DOHH2 (cell line): Measurements from ENCODE around the gene NPAS3.

Experiments
- H3F3A ChIP-seq: fragments of 200-600 bp; sonication (generic), shearing (Covaris generic); 2 replicates; pipeline ENCODE4 v1.6.0; 2016; ENCODE audit warnings: antibody characterized with exemption, mild to moderate bottlenecking; ENCODE audit not compliant: control insufficient read depth, insufficient read depth
- H3K27ac ChIP-seq: fragments of 200-600 bp; sonication (generic); 2 replicates; pipeline ENCODE4 v1.5.1; 2014; ENCODE audit warnings: low read depth, mild to moderate bottlenecking, low read length, moderate library complexity
- H3K27me3 ChIP-seq: fragments of 200-600 bp; sonication (generic); 2 replicates; pipeline ENCODE4 v1.6.1; 2014; ENCODE audit warnings: mild to moderate bottlenecking, low read length, mixed read lengths; ENCODE audit not compliant: control insufficient read depth
- H3K36me3 ChIP-seq: fragments of 200-600 bp; sonication (generic); 2 replicates; pipeline ENCODE4 v1.6.1; 2014; ENCODE audit warnings: mild to moderate bottlenecking, low read length, moderate library complexity, mixed read lengths; ENCODE audit not compliant: control insufficient read depth
- H3K4me1 ChIP-seq: fragments of 200-600 bp; sonication (generic); 2 replicates; pipeline ENCODE4 v1.6.1; 2014; ENCODE audit warnings: mild to moderate bottlenecking, low read length, mixed read lengths; ENCODE audit not compliant: control insufficient read depth
- H3K4me2 ChIP-seq: fragments of 200-600 bp; sonication (generic); 2 replicates; pipeline ENCODE4 v1.6.0; 2014; ENCODE audit warnings: mild to moderate bottlenecking, low read length, moderate library complexity
- H3K4me3 ChIP-seq: fragments of 200-600 bp; sonication (generic); 2 replicates; pipeline ENCODE4 v1.5.1; 2014; ENCODE audit warnings: mild to moderate bottlenecking, low read length, mixed read lengths
- H3K79me2 ChIP-seq: fragments of 200-600 bp; sonication (generic); 2 replicates; pipeline ENCODE4 v1.6.1; 2014; ENCODE audit warnings: mild to moderate bottlenecking, low read length, mixed read lengths; ENCODE audit not compliant: control insufficient read depth
- H3K9me2 ChIP-seq: fragments of 200-600 bp; sonication (generic); replicated peaks from 2 replicates; pipeline ENCODE4 v1.6.1; 2014; ENCODE audit warnings: mild to moderate bottlenecking, low read length, mixed read lengths; ENCODE audit not compliant: control insufficient read depth
- H3K9me3 ChIP-seq: fragments of 200-600 bp; sonication (generic); 2 replicates; pipeline ENCODE4 v1.6.1; 2014; ENCODE audit warnings: antibody characterized with exemption, low read length, mixed read lengths; ENCODE audit not compliant: control insufficient read depth, insufficient read depth
- H4K20me1 ChIP-seq: fragments of 200-600 bp; sonication (generic); 2 replicates; pipeline ENCODE4 v1.6.0; 2014; ENCODE audit warnings: low read depth, mild to moderate bottlenecking, antibody characterized with exemption, low read length, moderate library complexity; ENCODE audit not compliant: control insufficient read depth, insufficient read depth
- CTCF ChIP-seq: fragments of 200-600 bp; sonication (generic); IDR thresholded peaks from one replicate; pipeline ENCODE4 v1.5.1; 2014; ENCODE audit warnings: antibody characterized with exemption, mild to moderate bottlenecking, low read depth, low read length; ENCODE audit not compliant: poor library complexity, severe bottlenecking
- EZH2phosphoT487 ChIP-seq: fragments of 200-600 bp; sonication (generic); IDR thresholded peaks from 2 replicates; pipeline ENCODE4 v1.6.1; 2017; ENCODE audit warnings: borderline replicate concordance, mild to moderate bottlenecking, antibody characterized with exemption, low read length, moderate library complexity, mixed read lengths

NPAS3 gene

GRCh38 chr14:33454707-33455106 is 516.0 kb downstream of the NPAS3 start:
- H4K20me1 ChIP-seq, result no peaks in the 10 kb centered on the region
- no peaks in the 10 kb centered on the region for H3F3A ChIP-seq
- H3K9me2 ChIP-seq, result no peaks in the 10 kb centered on the region
- H3K4me3 ChIP-seq, result no peak overlapping the region
- H3K27ac ChIP-seq, result no peak overlapping the region
- no peaks in the 10 kb centered on the region for H3K79me2 ChIP-seq
- TF ChIP-seq EZH2phosphoT487 (no peak), CTCF (no peak)
- no peaks in the 10 kb centered on the region for H3K36me3 ChIP-seq
- H3K9me3 ChIP-seq, result no peaks in the 10 kb centered on the region
- H3K27me3 ChIP-seq, result no peaks in the 10 kb centered on the region
- H3K4me2 ChIP-seq, result no peak overlapping the region
- H3K4me1 ChIP-seq, result no peaks in the 10 kb centered on the region

DNA sequence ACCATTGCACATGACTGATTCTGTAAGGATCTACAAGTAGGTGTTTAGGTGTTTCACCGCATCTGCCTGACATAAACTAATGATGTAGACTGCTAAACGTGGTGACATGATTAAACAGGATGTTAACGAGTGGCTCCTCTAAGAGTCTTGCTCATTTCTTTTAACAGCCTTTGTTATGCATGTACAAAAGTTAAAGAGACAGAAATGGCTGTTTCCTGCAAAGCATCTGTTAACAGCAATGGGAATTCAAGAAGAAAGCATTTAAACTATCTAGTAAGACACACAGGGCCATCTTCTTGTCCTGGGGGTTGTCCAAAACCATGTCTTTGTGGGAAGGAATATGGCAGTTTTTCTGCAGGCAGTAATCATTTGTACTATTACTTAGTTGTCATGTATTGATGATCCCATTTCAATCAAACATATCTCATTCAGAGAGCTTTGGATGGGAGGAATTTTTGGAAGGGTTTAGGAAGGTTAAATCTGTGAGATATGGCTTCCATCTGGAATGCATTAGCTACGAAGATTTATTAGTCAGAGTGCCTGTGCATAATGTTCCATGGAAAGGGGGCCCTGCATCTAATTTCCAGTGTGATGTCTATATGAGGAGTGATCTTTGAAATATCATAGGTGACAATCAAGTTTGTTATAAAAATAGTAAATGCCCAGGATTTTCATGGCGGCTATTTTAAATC is 517.1 kb downstream of the NPAS3 start:
- Histone ChIP-seq H4K20me1 (no peaks in the 10 kb centered on the region), H3K36me3 (no peaks in the 10 kb centered on the region), H3K9me2 (no peaks in the 10 kb centered on the region), H3K4me1 (no peaks in the 10 kb centered on the region), H3K27ac (no peak overlapping the region), H3F3A (no peaks in the 10 kb centered on the region), H3K79me2 (no peaks in the 10 kb centered on the region), H3K27me3 (no peaks in the 10 kb centered on the region), H3K9me3 (no peaks in the 10 kb centered on the region), H3K4me3 (no peak overlapping the region), H3K4me2 (no peak overlapping the region)
- no peak for TF ChIP-seq CTCF

DNA sequence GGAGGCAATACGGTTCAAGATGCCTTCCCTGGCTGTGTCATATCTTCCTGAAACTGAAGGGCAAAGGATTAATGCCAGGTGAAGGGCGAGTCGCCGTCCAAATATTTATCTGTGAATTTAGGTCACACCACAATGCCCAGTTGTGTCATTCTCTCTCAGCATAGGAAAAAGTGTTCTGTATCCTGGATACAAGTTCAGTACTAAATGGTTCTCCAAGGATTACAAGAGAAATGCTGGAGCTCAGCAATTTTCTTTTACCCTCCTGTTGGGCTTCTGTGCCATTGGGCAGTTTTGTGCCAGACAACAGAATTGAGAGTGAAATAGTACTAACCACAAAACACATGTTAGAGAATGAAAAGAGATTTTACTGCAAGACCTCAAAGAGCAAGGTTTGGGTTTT is 518.3 kb downstream of the NPAS3 start:
- Histone ChIP-seq H3K27ac (no peak overlapping the region), H3K36me3 (no peaks in the 10 kb centered on the region), H3K4me1 (no peaks in the 10 kb centered on the region), H3F3A (no peaks in the 10 kb centered on the region), H3K4me3 (no peak overlapping the region), H3K27me3 (no peaks in the 10 kb centered on the region), H4K20me1 (no peaks in the 10 kb centered on the region), H3K9me3 (no peaks in the 10 kb centered on the region), H3K79me2 (no peaks in the 10 kb centered on the region), H3K4me2 (no peak overlapping the region), H3K9me2 (no peaks in the 10 kb centered on the region)
- TF ChIP-seq CTCF (no peak), EZH2phosphoT487 (no peak)
